Spleen (tissue), 11 donors: ENCODE results near the gene TNFAIP3. TPM values are rescaled to one million over a fixed set of nuclear protein-coding genes. Genes with fewer than 3 reads are reported as not detected.

Experiments used
- DNase-seq: peaks from one replicate; pipeline ENCODE4 v3.0.0-alpha.2; 2020
- H3K27ac ChIP-seq, 8 donors: fragments of 200-600 bp; sonication (generic) in 7 of 8; 1 replicate in 4 of 8; 2 replicates in 4 of 8; pipeline versions ENCODE4 v1.5.0 to v1.8.0; 2016 to 2021; ENCODE audit warnings: inconsistent platforms in 4 of 8, mild to moderate bottlenecking in 4 of 8, moderate library complexity in 1 of 8
- H3K27me3 ChIP-seq, 7 donors: fragments of 200-600 bp; sonication (generic) in 6 of 7; replicated peaks in 1 of 7; 1 replicate in 4 of 7; 2 replicates in 3 of 7; pipeline versions ENCODE4 v1.5.0 to v1.8.0; 2016 to 2021; ENCODE audit warnings: inconsistent platforms in 3 of 7, mild to moderate bottlenecking in 1 of 7
- H3K36me3 ChIP-seq, 6 donors: fragments of 200-600 bp; sonication (generic) in 5 of 6; 1 replicate in 4 of 6; 2 replicates in 2 of 6; pipeline versions ENCODE4 v1.5.0 to v1.8.0; 2016 to 2021; ENCODE audit warnings: inconsistent platforms in 2 of 6
- H3K4me1 ChIP-seq, 6 donors: fragments of 200-600 bp; sonication (generic) in 5 of 6; 1 replicate in 3 of 6; 2 replicates in 3 of 6; pipeline versions ENCODE4 v1.5.0 to v1.8.0; 2016 to 2021; ENCODE audit warnings: inconsistent platforms in 3 of 6
- H3K4me3 ChIP-seq, 8 donors: fragments of 200-600 bp; sonication (generic) in 7 of 8; 1 replicate in 4 of 8; 2 replicates in 4 of 8; pipeline versions ENCODE4 v1.5.0 to v1.8.0; 2016 to 2021; ENCODE audit warnings: inconsistent platforms in 4 of 8, mild to moderate bottlenecking in 4 of 8, moderate library complexity in 2 of 8
- H3K9me3 ChIP-seq, 8 donors: fragments of 200-600 bp; sonication (generic) in 7 of 8; 1 replicate in 4 of 8; 2 replicates in 4 of 8; pipeline versions ENCODE4 v1.5.0 to v1.8.0; 2016 to 2021; ENCODE audit warnings: inconsistent platforms in 4 of 8
- POLR2A ChIP-seq, 3 donors: fragments of 450-650 bp; IDR thresholded peaks; one replicate each; pipeline ENCODE4 v1.5.1; 2017; ENCODE audit warnings: antibody characterized with exemption in 3 of 3, mild to moderate bottlenecking in 1 of 3
- POLR2AphosphoS5 ChIP-seq, 3 donors: sonication (generic); formaldehyde crosslinking; IDR thresholded peaks; one replicate each; pipeline ENCODE4 v1.5.1; 2017; ENCODE audit warnings: antibody characterized with exemption in 3 of 3
- WGBS, 5 donors: extraction: QIAGEN DNeasy Blood & Tissue Kit in 3 of 5; methylation state at CpG; one replicate each; pipeline versions ENCODE4 v1.1.5 to v1.1.7; 2013 to 2018; 5-methylcytosine and 5-hydroxymethylcytosine counted together
- intact Hi-C: fragments of 100-400 bp; cut with DNase I; formaldehyde crosslinking; loops from one replicate; pipeline ENCODE4 v1.15.0; 2023; ENCODE audit warnings: low total_unique reads
- polyA plus RNA-seq, 3 donors: library from polyadenylated mRNA; stranded (reverse); fragments of 200-250 nt; gene quantifications; one replicate each; pipeline ENCODE4 v1.2.1, GENCODE V29; 2013
- total RNA-seq, 7 donors: library from RNA; depleted of rRNA in 3 of 7; stranded (reverse); fragments of >200 nt in 3 of 7; fragmentation: NEBNext Ultra II Directional in 4 of 7; extraction: Animal tissue kit (Norgen Biotek cat#: 25700) in 4 of 7; gene quantifications; one replicate each; pipeline versions ENCODE4 v1.1.0 to v1.2.1, GENCODE V29; 2016 to 2021
- TF ChIP-seq, protein P1 (sequence below), 11 experiments: fragments of 200-600 bp in 7 of 11; fragments of 450-650 bp in 4 of 11; sonication (generic) in 4 of 11; IDR thresholded peaks in 8 of 11; conservative IDR thresholded peaks in 3 of 11; 1 replicate in 7 of 11; 2 replicates in 4 of 11; pipeline versions ENCODE4 v1.4.0 to v1.8.0; 2016 to 2021; ENCODE audit warnings: antibody characterized with exemption in 11 of 11, inconsistent platforms in 4 of 11, mild to moderate bottlenecking in 1 of 11
- donor health status: healthy with polysubstance abuse.
- donor health status: DM: no; HTN: no; CAD: no; lungs with moderate emphysema.
- donor health status: DM: no; HTN: no; CAD: no.
- donor health status: Bipolar disorder and iron deficiency.
- donor health status: healthy.
- donor health status: DM: no; HTN: no; CAD: no.
- donor health status: DM: yes; HTN: yes; CAD: no.

TNFAIP3 gene
- total and polyA plus RNA-seq, 10 donors, result 23.2 to 133 (median 51.7) TPM

DNA sequence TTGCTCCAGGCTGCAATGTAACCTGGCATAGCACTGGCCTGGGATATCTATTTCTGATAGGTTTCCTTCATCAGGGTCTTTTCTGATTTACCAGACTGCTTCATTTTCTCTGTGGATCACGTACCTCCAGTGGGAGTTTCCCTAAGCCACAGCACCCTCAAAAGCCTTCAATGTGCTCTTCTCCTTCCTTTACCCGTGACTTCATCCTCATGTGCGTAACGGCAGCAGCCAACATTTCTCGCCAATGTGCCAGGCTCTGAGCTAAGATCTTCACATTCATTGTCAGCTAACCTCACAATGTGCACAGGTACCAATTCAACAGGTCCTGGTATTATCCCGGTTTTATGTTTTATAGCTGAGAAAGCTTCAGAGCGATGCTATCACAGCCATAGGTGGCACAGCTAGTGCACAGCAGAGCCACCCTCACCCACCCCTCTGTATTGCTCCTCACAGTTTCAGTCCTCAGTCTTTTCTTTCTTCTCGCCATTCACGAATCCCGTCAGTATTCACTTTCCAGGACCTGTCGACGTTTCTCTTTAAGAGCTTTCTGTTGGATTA lies 58.2 kb downstream of the TNFAIP3 start:
- Histone ChIP-seq H3K4me1 (peaks cover 19 to 71% (median 34%) of the 10 kb centered on the region in 6 donors), H3K36me3 (no peaks in the 10 kb centered on the region), H3K4me3 (no peak overlapping the region), H3K9me3 (no peaks in the 10 kb centered on the region), H3K27me3 (no peaks in the 10 kb centered on the region), H3K27ac (no peak overlapping the region)
- DNase-seq, result no peak
- TF ChIP-seq, protein P1, sequence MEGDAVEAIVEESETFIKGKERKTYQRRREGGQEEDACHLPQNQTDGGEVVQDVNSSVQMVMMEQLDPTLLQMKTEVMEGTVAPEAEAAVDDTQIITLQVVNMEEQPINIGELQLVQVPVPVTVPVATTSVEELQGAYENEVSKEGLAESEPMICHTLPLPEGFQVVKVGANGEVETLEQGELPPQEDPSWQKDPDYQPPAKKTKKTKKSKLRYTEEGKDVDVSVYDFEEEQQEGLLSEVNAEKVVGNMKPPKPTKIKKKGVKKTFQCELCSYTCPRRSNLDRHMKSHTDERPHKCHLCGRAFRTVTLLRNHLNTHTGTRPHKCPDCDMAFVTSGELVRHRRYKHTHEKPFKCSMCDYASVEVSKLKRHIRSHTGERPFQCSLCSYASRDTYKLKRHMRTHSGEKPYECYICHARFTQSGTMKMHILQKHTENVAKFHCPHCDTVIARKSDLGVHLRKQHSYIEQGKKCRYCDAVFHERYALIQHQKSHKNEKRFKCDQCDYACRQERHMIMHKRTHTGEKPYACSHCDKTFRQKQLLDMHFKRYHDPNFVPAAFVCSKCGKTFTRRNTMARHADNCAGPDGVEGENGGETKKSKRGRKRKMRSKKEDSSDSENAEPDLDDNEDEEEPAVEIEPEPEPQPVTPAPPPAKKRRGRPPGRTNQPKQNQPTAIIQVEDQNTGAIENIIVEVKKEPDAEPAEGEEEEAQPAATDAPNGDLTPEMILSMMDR (IDR thresholded peaks at IDR 0.05 in 8 of 11, conservative IDR thresholded peaks at IDR 0.05 in 3 of 11), result no peak
- intact Hi-C loops, result no loop called here
- WGBS, 5 donors, result 89 to 96% (median 91%) methylated on average over 12 of the region's 12 CpGs

DNA sequence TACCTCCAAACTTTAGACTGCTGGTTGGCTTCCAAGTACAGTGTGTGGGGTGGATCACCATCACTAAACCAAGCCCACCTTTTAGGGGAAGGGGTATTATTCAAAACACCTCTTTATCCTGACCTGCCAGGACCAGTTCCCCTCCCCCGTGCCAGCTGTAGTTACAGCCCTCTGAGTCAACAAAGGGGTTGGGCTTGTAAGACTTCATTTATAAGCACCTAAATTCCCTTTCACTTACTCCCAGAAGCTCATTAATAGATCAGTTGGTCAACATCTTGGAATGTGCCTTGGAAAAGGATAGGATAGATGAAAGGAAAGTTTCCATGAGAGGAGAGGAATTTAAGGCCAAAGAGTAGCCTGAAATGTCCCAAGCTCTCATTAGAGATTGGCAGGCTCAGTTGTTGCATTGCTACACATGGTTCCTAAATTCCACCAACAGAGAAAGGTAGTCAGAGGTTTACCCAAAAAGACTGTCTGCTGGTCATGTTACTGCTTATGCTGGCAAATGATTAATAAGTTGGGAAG lies 59.2 kb downstream of the TNFAIP3 start:
- no peak overlapping the region for H3K4me3 ChIP-seq
- no peaks in the 10 kb centered on the region for H3K9me3 ChIP-seq
- no peaks in the 10 kb centered on the region for H3K36me3 ChIP-seq
- peaks cover 19 to 61% (median 32%) of the 10 kb centered on the region in 6 donors for H3K4me1 ChIP-seq
- peak overlapping the region in 2 of 8 donors; percentile 8 to 69 for H3K27ac ChIP-seq
- WGBS, 5 donors, result 33 to 74% (median 50%) methylated on average over 1 of the region's 1 CpG
- TF ChIP-seq POLR2AphosphoS5 (IDR thresholded peaks at IDR 0.05) (no peak), POLR2A (IDR thresholded peaks at IDR 0.05) (no peak)
- TF ChIP-seq, protein P1 (IDR thresholded peaks at IDR 0.05 in 8 of 11, conservative IDR thresholded peaks at IDR 0.05 in 3 of 11), result no peak
- no peak for DNase-seq
- intact Hi-C loops, result no loop called here
- H3K27me3 ChIP-seq, result no peaks in the 10 kb centered on the region

GRCh38 chr6:137926985-137927384 lies 59.9 kb downstream of the TNFAIP3 start:
- Histone ChIP-seq H3K36me3 (no peaks in the 10 kb centered on the region), H3K27ac (peak overlapping the region in 6 of 8 donors; percentile 8 to 69 (median 51)), H3K4me1 (peaks cover 19 to 55% (median 32%) of the 10 kb centered on the region in 6 donors), H3K27me3 (no peaks in the 10 kb centered on the region), H3K9me3 (no peaks in the 10 kb centered on the region), H3K4me3 (no peak overlapping the region)
- intact Hi-C loops, result no loop called here
- TF ChIP-seq, protein P1 (IDR thresholded peaks at IDR 0.05 in 8 of 11, conservative IDR thresholded peaks at IDR 0.05 in 3 of 11), result no peak
- TF ChIP-seq POLR2AphosphoS5 (IDR thresholded peaks at IDR 0.05), result no peak
- TF ChIP-seq POLR2A (IDR thresholded peaks at IDR 0.05), result no peak
- no peak for DNase-seq
- WGBS, 5 donors, result 93 to 98% (median 94%) methylated on average over 3 of the region's 3 CpGs

GRCh38 chr6:137927777-137928218 lies 60.7 kb downstream of the TNFAIP3 start:
- Histone ChIP-seq H3K27ac (peak overlapping the region; percentile 20 to 69 (median 54)), H3K36me3 (no peaks in the 10 kb centered on the region), H3K9me3 (no peaks in the 10 kb centered on the region), H3K27me3 (no peaks in the 10 kb centered on the region), H3K4me1 (peaks cover 19 to 53% (median 32%) of the 10 kb centered on the region in 6 donors), H3K4me3 (peak overlapping the region in 1 of 8 donors; percentile 24)
- peak; percentile 82 for DNase-seq
- TF ChIP-seq, protein P1 (IDR thresholded peaks at IDR 0.05 in 8 of 11, conservative IDR thresholded peaks at IDR 0.05 in 3 of 11), result no peak
- TF ChIP-seq POLR2AphosphoS5 (IDR thresholded peaks at IDR 0.05), result peak in 2 of 3 donors; percentile 68 to 74
- 0 to 1% (median 0%) methylated on average over 8 of the region's 8 CpGs for WGBS, 5 donors
- intact Hi-C loops, result no loop called here
